Smooth muscle cell of the brain vasculature (primary cell): ENCODE measurements around the gene UBE2K.
A peak's percentile ranks its signal among the peaks of the same experiment; 100 is the strongest.
"Not testable (repeated sequence)": the region's sequence is repeated elsewhere in the genome, so short reads cannot be mapped to it uniquely, and the experiment has no call there.

Source experiments
- DNase-seq: peaks from one replicate; pipeline ENCODE4 v3.0.0-alpha.2; 2012; ENCODE audit warnings: low read depth, low spot score

Gene UBE2K, protein sequence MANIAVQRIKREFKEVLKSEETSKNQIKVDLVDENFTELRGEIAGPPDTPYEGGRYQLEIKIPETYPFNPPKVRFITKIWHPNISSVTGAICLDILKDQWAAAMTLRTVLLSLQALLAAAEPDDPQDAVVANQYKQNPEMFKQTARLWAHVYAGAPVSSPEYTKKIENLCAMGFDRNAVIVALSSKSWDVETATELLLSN

DNA sequence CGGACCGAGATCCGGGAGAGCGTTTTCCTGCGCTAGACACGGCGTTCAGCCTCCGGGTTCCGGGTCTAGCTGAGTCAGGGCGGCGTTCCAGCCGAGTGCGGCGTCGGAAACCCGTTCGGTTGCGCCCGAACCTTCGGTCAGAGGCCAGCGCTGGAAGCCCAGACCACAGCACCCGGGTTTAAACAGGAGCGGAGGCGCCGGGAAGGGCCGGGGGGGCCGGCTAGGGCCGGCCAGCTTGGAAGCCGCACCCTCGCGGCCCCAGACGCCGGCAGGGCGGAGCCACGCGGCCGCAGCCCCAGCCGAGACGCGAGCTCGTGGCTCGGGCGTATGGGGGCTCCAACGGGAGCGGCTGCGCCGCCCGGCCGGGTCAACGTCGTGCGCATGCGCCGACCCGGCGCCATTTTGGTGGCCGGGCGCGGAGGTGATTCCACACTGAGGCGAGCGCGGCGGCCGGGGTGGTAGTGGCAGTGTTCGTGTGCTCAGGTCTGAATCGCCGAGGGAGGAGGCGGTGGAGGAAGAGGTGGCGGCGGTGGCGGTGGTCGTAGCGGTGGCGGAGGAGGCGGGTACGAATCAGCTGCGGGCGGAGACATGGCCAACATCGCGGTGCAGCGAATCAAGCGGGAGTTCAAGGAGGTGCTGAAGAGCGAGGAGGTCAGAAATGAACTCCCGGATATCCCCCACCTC lies at the start of gene UBE2K:
UBE2K (plus strand) TSS at position 397 of the 684 bp plus-strand sequence; CDS start at position 589, 192 bp downstream.
- DNase-seq: peak; percentile 54

DNA sequence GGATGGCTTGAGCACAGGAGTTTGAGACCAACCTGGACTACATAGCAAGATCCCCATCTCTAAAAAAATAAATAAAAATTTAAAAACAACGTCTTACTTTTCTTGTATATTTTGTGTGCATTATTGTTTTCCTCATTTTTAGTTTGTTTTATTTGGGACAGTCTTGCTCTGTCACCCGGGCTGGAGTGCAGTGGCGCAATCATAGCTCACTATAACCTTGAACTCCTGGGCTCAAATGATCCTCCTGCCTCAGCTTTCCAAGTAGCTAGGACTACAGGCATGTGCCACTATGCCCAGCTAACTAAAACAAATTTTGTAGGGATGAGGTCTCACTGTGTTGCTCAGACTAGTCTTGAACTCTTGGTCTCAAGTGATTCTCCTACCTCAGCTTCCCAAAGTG lies 49.7 kb upstream of the UBE2K start:
- DNase-seq: no peak

DNA sequence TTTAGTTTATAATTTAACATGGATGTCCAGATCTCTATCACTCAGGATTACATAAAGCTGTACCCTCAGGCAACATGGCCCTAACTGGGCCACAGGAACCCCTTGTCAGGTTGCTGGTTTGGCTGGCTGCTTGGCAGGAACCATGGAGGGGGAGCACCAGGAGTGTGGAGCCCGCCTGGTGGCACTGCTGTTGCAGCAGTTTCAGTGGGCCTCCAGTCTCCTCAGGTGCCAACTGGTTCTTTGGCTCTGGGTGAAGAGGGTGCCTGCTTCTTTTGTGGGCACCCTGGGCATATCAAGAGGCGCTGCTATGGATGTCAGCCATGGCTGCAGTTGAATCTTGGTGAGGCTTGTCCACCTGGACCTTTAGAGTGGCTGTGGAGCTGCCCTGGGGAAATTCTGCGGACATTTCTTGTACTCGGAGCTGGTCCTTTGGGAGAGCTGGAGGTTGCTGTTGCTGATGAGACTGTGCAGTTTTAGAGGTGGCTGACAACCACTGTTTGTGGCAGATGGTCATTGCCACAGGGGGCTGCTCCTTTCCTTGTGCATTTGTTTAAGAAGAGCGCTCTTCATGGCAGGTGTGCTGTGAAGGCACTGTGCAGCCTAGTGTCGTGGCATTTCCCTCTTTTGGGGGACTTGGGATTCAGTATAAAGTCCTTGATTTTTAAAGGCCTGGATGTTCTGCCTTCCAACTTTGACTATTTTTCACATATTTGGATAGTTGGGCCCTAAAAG lies 48.9 kb upstream of the UBE2K start:
- no peak for DNase-seq

DNA sequence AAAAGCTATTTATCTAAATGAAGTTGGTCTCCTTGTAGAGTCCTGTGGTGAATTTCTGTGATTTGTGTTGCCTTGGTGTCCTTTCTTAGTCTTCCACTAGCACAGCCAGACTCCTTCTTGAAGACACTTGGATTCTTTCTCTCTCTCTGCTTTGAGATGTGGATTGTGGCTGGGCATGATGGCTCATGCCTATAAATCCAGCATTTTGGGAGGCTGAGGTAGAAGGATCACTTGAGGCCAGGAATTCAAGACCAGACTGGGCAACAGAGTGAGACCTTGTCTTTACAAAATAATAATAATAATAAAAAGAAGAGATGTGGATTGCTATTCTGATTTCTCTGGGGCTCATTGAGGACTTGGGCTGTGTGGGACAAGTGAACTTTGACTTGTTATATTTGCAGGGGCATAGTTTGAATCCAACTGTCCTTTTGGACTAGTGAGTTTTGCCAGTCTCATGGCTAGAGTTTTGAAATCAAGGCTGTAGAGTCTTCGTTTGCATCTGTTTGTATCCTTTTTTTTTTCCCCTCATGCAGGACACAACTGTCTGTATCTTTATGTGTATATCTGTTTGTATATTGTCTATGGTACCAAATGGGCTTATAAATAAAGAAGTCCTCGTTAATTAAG lies 48.2 kb upstream of the UBE2K start:
- no peak for DNase-seq

DNA sequence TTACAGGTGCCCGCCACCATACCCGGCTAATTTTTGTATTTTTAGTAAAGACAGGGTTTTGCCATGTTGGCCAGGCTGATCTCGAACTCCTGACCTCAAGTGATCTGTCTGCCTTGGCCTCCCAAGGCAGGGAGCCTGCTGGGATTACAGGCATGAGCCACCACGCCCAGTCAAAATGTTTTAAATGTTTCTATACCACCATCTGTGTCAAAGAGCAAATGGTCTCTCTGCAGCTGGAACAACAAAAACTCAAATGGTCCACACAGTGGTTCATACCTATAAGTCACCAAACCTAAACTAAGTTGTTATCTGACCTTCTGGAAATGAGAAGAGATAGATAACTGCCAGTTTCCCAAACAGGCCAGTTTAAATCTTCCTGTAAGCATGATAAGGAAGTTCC lies 46.4 kb upstream of the UBE2K start:
- DNase-seq: not testable (repeated sequence)

DNA sequence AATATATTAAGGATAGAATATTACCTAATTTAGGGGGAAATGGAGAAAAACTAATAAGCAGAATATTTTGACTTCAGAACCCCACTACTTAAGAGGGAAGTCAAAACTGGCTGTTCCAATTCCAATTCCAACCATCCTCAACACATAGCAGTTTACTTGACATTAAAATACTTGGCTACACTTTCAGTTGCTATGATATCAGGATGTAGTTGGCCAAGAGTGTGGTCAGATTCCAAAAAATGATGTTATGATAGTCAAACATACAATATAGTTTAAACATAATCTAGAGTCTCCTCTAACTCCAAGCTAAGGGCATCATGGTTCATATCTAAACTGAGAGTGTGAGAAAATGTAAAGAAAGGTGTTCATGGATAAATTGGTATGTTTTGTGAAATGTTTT lies 42.7 kb upstream of the UBE2K start:
- no peak for DNase-seq

DNA sequence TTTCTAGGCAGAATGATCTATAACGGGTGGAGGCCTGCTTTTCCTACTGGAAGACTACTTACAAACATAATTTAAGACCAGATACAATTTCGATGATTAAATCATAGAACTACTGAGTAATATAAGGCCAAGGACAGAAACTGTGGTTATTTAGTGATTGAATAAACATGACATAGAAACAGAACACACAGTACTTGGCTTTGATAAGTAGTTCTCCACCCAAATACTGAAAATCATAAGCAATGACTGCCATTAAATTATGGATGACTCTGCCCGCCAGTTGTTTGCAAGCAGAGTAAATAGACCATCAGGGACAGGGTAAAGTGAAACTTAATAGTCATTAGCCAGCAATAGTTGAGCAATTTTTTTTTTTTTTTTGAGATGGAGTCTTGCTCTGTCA lies 42.1 kb upstream of the UBE2K start:
- no peak for DNase-seq

DNA sequence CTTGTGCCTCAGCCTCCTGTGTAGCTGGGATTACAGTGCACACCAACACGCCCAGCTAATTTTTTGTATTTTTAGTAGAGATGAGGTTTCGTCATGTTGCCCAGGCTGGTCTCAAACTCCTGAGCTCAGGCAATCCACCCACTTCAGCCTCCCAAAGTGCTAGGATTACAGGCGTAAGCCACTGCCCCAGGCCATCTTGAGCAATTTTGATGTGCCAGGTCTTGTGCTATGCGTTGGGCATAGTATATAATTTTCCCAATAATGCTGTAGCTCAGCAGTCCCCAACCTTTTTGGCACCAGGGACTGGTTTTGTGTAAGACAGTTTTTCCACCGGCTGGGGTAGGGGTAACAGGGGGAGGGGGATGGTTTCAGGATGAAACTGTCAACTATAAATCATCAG lies 41.3 kb upstream of the UBE2K start:
- DNase-seq: not testable (repeated sequence)

DNA sequence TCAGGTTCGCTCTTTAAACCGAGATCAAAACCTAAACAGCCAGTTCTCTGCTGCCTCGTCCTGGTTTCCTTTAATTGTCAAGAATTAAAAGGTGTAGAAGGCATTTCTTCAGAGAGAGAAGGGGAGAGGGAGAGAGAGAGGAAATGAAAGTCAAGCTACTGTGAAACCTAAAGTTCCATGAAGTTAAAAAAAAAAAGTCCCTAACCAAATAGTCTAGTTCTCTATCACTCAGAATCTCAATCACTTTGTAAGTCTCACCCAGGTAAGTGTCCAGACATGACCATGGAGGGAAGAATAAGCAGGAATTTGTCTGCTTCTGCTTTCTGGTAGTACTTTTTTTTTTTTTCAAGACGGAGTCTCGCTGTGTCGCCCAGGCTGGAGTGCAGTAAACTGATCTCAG lies 40.5 kb upstream of the UBE2K start:
- no peak for DNase-seq

DNA sequence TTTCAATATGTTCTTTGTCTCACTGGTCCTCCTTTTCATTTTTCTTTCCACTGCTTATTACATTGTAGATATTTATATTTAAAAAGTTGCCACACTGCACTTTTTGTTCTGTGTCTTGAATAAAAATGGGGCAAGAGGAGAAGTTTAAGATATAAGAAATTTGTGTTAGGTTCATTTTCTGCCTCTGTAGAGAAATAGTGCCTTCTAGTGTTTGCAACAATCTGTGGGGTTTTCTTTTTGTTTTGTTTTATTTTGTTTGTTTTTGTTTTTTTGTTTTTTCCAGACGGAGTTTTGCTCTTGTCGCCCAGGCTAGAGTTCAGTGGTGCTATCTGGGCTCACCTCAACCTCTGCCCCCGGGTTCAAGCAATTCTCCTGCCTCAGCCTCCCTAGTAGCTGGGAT lies 39.2 kb upstream of the UBE2K start:
- no peak for DNase-seq

DNA sequence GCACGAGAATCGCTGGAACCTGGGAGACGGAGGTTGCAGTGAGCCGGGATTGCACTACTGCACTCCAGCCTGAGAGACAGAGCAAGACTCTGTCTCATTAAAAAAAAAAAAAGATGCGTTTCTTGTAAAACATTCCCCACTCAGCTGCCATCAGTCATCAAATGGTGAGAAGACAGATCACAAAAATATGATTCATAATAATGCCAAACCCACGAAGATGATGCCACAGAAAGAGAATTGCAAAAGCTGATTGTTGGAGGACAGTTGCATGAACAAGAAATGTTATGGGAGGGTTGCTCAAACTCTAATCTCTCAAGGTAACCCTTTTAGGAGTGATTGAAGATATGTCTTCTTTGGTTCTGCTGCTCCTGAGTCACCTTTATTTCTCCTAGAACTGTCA lies 37.9 kb upstream of the UBE2K start:
- DNase-seq: no peak

DNA sequence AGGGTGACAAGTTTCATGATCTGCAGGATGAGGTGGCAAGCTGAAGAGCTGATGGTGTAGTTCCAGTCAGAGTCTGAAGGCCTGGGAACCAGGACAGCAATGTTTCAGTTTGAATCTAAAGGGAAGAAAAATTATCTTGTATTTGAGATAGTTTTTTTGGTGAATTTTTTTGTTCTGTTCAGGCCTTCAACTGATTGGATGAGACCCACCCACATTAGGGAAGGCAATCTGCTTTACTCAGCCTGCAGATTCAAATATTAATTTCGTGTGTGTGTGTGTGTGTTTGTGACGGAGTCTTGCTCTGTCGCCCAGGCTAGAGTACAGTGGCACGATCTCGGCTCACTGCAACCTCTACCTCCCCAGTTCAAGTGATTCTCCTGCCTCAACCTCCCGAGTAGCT lies 37.2 kb upstream of the UBE2K start:
- DNase-seq: no peak

DNA sequence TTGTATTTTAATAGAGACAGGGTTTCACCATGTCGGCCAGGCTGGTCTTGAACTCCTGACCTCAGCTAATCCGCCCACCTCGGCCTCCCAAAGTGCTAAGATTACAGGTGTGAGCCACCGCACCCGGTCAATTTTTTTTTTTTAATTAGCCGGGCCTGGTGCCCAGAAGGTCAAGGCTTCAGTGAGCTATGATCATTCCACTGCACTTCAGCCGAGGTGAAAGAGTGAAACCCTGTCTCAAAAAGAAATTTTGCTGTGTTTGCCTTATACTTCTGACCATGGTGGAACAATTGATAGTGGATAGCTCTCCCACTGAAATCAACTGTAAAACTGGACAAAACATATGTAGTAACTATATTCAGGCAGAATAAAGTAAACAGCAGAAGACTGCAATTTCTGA lies 35.3 kb upstream of the UBE2K start:
- DNase-seq: no peak

DNA sequence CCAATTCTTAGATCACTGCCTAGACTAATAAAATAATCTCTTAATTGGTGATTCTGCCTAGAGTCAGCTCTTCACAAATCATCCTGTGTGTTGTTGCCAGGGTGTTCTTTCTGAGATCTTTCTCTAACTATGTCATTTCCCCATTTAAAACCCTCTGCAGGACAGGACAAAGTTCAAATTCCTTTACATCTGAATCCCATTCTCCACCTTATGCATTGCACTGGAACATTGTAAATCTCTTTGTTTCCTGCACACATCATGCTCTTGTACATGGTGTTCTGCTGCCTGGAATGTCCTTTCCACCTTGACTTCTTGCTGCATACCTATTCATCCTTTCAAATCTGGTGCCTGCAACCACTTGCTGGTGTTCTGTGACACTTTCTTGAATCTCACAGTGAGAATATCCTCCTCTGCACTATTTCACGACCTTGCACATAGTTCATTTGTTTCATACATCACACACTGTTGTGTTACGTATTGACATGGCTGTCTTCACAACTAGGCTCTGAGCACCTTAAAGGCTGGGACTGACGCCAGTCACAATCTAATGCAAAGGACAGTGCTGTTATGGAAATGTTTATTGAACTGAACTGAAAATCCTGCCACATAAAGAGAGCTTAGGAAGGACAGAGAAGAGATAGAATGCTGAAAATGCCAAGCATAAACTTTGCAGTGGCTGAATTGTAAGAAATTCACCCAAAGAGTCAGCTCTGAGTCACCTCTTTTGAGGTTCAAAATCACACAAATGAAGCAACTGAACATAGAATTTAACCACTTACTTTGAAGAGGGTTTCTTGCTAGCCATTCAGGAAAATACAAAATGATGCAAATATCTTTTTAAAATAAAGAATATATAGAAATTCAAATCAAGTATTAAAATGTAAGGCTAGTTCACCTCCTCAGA lies 32.9 kb upstream of the UBE2K start:
- DNase-seq: no peak

DNA sequence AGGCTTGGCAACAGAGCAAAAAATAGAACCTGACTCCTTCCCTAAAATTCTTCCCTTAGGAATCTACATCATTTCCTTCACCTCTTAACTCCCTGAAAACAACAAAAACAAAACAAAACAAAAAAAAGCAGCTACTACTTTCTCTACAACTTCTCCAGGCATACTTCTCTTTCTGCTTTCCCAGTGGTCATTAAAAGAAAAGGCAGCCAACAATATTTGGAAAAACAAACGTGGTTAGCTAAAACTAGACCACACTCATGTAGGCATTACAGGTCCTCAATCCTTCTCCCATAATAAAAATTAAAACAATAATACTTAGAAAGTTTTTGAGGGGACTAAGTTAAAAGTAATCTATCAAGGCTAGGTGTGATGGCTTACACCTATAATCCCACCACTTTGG lies 30.2 kb upstream of the UBE2K start:
- no peak for DNase-seq

DNA sequence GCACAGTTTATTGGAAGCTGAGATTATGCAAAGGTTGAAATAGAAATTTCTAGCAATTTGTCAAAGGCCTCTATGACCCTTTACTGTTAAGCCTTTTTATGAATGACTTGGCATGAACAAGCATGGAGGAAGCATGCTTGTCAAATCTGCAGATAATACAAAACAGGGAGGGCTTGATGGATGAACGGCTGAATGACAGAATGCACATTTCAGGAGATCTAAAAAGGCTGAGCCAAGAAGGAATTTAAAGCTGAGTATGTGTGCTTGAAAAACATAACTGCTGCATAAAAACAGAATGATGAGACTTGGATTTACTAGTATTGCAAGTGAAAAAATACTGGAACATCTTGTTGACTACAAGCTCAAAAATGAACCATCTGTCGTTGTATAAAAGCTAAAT lies 29.0 kb upstream of the UBE2K start:
- DNase-seq: no peak

DNA sequence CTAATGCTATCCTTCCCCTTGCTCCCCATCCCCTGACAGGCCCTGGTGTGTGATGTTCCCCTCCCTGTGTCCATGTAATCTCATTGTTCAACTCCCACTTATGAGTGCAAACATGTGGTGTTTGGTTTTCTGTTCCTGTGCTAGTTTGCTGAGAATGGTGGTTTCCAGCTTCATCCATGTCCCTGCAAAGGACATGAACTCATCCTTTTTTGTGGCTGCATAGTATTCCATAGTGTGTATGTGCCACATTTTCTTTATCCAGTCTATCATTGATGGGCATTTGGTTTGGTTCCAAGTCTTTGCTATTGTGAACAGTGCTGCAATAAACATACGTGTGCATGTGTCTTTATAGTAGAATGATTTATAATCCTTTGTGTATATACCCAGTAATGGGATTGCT lies 27.6 kb upstream of the UBE2K start:
- DNase-seq: not testable (repeated sequence)

DNA sequence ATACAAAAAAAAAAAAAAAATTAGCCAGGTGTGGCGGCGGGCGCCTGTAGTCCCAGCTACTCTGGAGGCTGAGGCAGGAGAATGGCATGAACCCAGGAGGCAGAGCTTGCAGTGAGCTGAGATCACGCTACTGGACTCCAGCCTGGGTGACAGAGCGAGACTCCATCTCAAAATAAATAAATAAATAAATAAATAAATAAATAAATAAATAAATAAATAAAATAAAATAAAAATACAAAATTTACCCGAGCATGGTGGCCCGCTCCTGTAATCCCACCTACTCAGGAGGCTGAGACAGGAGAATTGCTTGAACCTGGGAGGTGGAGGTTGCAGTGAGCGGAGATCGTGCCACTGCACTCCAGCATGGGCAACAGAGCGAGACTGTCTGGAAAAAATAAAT lies 22.3 kb upstream of the UBE2K start:
- DNase-seq: not testable (repeated sequence)

DNA sequence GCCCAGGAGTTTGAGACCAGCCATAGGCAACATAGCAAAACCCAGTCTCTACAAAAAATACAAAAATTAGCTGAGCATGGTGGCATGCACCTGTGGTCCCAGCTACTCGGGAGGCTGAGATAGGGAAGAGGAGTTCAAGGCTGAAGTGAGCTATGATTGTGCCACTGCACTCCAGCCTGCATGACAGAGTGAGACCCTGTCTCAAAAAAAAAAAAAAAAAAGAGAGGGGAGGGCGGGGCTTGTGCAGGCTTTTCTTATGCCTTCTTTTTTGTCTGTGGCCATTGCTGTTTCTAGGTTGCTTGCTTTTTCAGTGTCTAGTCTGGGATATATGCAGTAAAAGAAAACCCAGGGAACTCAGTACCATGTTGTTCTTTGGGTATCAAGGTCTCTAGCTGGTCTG lies 16.9 kb upstream of the UBE2K start:
- not testable (repeated sequence) for DNase-seq

DNA sequence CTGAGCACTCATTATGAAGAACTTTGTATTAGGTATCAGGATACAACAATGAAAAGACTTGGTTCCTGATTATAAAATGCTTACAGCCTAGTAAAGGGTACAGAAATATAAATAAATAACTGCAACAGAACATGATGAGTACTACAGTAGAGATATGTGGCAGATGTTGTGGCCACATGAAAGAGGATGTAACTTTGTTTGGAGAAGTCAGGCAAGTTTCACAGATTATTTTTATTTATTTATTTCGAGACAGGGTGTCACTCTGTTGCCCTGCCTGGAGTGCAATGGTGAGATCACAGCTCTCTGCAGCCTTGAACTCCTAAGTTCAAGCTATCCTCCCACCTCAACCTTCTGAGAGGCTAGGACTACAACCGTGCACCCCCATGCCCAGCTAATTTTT lies 15.8 kb upstream of the UBE2K start:
- DNase-seq: no peak

DNA sequence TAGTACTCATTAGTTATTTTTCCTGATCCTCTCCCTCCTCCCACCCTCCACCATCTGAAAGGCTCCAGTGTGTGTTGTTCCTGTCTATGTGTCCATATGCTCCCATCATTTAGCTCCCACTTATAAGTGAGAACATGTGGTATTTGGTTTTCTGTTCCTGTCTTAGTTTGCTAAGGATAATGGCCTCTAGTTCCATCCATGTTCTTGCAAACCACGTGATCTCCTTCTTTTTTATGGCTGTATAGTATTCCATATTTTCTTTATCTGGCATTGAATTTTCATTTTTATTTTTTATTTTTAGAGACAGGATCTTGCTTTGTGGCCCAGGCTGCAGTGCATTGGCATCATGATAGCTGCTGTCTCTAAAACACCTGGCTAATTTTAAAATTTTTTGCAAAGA lies 11.9 kb upstream of the UBE2K start:
- no peak for DNase-seq

DNA sequence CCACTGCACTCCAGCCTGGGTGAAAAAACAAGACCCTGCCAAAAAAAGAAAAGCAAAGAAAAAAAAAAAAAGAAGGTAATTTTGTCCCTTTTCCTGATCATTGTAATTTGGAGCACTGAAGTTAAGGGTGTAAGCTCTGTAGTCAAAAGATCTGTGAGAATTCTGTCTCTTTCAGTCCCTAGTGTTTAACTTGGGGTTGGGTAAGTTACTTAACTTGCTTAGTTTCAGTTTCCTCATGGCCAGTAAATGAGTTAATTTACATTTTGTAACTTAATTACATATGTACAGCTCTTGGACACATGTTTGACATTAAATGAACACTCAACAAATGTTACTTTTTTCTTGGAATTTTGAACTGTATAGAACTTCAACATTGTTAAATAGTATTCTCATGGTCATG lies 10.9 kb upstream of the UBE2K start:
- DNase-seq: no peak
